Stimulated activated CD8-positive, alpha-beta memory T cell treated with anti-CD3 and anti-CD28 coated beads, Interleukin-15, amount 100 ng/mL, for 4 hours (primary cell): ENCODE results near the gene CDY2A.
"Not testable (repeated sequence)": the region's sequence is repeated elsewhere in the genome, so short reads cannot be mapped to it uniquely, and the experiment has no call there.

Experiments
- DNase-seq, 2 donors: peaks; one replicate each; pipeline ENCODE4 v3.0.0-alpha.2; 2020; ENCODE audit warnings: low read depth in 2 of 2

CDY2A gene

GRCh38 chrY:18025487-18025886, at the start of gene CDY2A:
CDY2A (plus strand) TSS chrY:18025787; CDS start chrY:18026115, 328 bp downstream.
- DNase-seq = not testable (repeated sequence)

- not testable (repeated sequence) for DNase-seq
Observed at GRCh38 chrY:17997586-17997985, 28.0 kb upstream of the CDY2A start.

- not testable (repeated sequence) for DNase-seq
Observed at GRCh38 chrY:17998266-17998665, 27.3 kb upstream of the CDY2A start.

- DNase-seq = not testable (repeated sequence)
Observed at GRCh38 chrY:18023897-18024296, 1.7 kb upstream of the CDY2A start.

GRCh38 chrY:18028845-18029244, 3.3 kb downstream of the CDY2A start:
- not testable (repeated sequence) for DNase-seq

- DNase-seq = not testable (repeated sequence)
Observed at GRCh38 chrY:18030178-18030577, 4.6 kb downstream of the CDY2A start.

- DNase-seq = not testable (repeated sequence)
Observed at GRCh38 chrY:18034100-18034814, 8.7 kb downstream of the CDY2A start.

GRCh38 chrY:18034864-18035263, 9.3 kb downstream of the CDY2A start:
- not testable (repeated sequence) for DNase-seq

- not testable (repeated sequence) for DNase-seq
Observed at GRCh38 chrY:18044990-18045389, 19.4 kb downstream of the CDY2A start.

GRCh38 chrY:18048149-18049040, 22.8 kb downstream of the CDY2A start:
- not testable (repeated sequence) for DNase-seq

GRCh38 chrY:18049061-18049460, 23.5 kb downstream of the CDY2A start:
- DNase-seq = not testable (repeated sequence)

GRCh38 chrY:18056473-18056872, 30.9 kb downstream of the CDY2A start:
- not testable (repeated sequence) for DNase-seq

- not testable (repeated sequence) for DNase-seq
Observed at GRCh38 chrY:18073464-18073863, 47.9 kb downstream of the CDY2A start.
